ENCODE results near the gene SUCO. TPM values are rescaled to one million over a fixed set of nuclear protein-coding genes. Genes with fewer than 3 reads are reported as not detected.

SUCO gene
- polyA plus RNA-seq, 10 donors = 27.8 to 46.6 (median 34.8) TPM

DNA sequence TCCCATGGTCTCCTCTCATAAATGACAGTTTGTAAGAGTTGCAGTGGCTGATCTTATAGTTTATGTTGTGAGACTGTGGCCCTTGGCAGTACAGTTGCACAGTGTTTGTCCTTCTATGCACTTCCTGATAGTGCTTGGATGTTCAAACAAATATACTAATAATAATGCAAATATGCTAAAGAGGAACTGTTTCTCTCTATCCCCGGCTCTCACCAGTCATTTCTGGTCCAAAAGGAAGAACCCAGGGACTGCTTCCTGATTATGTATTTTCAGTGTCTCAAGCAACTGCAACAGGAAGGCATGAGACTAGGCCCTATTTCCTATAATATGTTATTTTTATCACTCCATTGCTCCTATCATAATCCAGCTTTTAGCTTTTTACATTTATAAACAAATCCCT lies 17.0 kb upstream of the SUCO start:
- peak in 1 of 3 donors; percentile 22 for DNase-seq

GRCh38 chr1:172517081-172517480 lies 15.9 kb upstream of the SUCO start:
- no peak for DNase-seq

DNA sequence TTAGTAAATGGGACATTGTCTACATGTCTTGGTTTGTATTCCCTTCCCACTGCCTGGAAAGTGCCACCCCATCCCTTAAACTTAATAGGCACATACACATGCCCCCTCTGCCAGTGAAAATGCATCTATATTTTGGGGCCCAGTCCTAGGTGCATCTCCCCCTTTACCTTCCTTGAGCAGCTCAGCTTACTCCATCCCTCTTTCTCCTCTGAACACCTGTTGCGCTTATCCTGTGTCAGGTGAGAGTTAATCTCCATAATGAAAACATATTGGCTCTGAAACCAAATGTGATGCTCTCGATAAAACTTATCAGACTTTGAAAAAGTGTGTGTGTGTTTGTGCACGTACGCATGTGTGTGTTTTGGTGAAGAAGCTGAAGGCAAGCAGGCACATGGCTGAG lies 15.4 kb upstream of the SUCO start:
- no peak for DNase-seq

- no peak for DNase-seq
Observed at GRCh38 chr1:172529304-172529703, 3.6 kb upstream of the SUCO start.

- no peak for DNase-seq
Observed at GRCh38 chr1:172530000-172530399, 3.0 kb upstream of the SUCO start.

DNA sequence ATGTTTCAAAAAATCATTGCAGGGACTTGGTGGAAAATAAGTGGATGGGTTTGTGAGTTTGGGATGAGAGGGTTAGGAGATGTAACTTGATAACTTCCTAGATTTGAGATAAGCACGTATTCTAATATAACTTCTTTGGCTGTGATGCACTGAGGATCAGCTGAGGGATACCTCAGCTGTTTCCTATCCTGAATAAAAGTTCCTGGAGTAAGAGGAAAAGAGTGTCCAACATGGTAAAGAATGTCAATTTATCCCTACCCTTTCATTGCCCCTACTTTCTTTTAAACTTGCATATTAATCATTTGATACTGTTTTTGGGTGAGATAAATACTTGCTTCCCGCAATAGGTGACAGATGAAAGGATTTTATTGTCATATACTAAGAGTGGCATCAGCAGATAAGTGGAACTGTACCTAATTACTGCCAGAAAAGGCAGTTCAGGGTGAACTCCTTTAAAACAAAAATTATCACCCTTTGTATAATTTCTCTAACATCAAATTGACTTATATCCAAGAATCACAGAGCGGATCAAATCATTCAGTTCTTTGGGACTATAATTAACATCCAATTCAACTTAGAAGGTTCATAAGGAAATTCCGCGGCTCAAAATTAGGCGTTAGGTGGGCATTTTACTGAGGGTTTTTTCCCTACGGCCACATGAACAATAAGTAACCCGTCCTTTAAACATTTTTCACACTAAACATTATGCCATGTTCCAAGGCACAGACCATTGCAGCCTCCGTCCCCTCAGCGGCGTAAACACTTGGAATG lies 1.4 kb upstream of the SUCO start:
- DNase-seq = peak in 1 of 3 donors; percentile 25

DNA sequence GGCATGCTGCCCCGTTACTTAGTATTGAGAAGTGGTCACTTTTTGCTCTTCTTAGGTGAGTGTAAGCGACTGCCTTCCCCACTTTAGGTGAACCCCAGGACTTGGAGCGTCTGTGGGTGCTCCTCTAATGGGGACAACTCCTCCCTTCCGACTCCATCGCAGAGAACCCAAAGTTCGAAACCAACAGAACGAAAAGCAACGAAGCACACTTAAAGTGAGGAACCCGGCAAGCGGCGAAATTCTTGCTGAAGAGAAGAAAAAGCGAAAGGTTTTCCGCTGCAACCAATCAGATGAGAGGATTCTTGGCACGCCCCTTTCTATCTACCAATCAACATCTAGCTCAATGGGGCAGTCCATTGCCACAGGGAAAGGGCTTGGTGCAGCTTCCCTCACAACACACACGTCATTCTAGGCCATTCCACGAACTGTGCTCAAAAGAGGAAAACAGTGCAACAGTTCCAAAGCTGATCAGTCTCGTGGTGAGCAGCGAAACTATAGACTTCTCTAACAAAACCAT lies 709 bp upstream of the SUCO start:
- DNase-seq = peak; percentile 97 to 99 (median 98)

DNA sequence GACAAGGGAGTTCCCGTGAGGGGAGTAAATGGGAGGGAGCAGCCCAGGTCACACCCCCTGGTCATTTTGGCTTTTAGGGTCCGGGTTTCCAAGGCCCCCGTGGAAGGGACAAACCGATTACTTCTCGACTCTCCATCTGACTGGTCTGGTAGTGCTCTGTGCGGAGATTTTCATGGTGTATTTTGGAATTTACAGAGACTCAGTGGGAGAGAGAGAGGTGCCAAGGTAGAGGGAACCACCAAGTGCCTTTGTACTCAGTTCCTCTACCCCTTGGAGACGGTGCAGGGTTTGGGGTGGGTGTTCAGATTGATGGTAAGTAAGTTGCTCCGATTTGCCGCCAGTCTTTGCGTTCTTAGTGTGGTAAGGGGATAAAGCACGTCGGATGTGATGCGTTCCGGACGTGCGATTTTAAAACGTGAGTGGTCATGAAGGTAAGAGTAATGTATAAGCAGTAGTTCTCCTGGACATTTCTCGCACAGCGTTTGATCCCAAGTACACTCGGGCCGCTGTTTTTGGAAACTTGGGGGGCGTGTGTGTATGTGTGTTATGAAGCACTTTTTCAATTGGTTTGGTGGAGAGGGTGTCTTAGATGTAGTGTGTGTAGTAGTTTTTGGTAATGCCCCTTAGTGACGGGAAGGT lies 682 bp downstream of the SUCO start:
- DNase-seq = peak; percentile 37 to 83 (median 51)

DNA sequence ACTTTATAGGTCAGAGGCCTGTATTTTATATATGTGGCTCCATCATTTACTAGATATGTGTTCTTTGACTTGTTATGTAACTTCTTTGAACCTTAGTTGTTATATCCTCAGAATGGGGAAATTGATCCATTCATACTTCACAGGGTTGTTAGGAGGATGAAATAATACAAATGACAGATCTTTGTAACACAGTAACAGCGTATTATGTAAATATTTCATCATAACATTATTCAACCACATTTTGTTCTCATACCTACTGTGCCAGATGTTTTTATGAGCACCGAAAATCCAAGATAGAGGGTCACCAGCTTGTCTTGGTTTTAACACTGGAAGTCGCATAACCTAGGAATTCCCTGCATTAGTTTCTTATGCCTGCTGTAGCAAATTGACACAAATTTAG lies 3.3 kb downstream of the SUCO start:
- DNase-seq = no peak

DNA sequence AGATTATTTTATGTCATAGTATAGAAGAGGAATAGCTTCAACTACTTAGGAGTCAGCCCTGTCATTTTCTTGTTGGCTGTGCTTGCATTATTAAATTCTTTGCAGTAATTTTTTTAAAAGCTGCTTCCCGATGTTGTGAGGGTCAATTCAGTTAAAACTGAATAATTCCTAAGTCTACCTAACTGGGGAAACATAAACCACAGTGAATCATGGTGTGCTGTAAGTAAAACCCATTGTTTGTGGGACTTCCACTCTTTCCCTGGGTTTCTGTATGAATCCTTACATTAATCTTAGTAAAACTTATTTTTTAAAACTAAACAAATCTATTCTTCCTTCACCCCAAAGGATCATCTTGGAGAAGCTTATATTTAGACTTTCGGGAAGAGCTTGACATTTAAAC lies 4.4 kb downstream of the SUCO start:
- no peak for DNase-seq

- no peak for DNase-seq
Observed at GRCh38 chr1:172537827-172538391, 5.0 kb downstream of the SUCO start.

DNA sequence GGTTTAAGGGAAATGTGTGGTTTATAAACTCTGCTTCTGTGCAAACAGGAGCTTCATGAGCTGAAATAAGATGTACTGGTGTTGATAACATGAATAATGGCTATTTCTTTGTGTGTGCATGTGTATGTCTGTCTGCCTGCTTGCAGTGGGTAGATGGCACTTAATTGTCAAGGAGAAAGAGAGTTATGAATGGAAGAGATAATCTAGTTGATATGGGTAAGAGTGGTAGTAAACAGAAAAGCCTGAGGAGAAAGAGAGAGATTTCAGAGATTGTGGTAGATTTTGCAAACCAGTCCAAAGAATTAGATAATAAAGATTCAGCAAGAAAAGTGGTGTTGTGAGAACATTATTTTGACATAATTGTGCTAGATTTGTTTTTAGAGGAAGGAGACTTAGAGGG lies 7.7 kb downstream of the SUCO start:
- DNase-seq = no peak

DNA sequence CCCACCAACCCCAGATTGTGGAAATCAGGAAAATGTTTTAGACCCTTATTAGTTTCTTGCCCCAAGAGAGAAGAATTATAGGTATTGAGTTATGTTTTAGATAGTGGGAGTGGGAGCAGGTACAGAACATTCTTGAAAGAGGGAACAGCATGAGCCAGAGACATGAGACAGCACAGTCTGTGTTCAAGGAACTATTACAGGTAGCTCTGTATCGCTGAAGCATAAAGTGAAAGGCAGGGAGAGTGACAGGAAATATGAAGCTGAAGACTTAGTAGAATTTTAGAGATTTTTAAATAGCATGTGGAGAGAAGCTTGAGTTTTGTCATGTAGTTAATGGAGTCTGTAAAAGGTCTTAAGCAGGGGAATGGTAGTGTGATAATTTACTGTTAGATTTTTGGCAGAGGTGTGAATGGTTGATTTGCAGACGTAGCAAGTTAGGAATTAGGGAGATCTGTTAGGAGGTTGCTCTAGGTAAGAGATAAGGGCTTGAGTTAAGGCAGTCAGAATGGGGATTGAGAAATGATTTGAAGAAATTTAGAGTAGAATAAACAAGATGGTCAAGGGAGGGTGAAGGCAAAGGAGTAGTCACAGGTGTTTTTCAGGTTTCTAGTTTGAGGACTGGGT lies 11.6 kb downstream of the SUCO start:
- DNase-seq = no peak

DNA sequence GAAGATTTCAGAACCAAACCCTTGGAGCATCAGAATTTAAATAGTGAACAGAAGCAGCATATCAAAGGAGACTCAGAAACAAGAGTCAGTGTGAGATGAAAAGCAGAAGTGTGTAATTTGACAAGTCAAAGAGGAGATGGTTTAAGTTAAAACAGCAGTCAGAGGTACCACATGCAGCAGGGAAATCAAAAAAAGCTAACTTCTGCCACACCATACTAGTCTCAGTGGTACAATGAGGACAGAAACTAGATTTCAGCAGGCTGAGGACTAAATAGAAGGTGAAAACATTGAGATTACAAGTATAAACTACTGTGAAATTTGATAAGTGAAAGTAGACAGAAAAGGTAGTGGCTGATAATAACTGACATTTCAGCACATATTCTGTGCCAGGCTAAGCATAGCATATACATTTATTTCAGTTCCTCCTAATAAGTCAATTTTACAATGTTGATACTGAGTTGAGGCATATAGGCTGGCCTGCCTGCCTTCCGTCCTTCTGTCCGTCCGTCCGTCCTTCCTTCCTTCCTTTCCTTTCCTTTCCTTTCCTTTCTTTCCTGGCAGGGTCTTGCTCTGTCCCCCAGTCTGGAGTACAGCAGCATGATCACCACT lies 12.6 kb downstream of the SUCO start:
- DNase-seq = no peak

DNA sequence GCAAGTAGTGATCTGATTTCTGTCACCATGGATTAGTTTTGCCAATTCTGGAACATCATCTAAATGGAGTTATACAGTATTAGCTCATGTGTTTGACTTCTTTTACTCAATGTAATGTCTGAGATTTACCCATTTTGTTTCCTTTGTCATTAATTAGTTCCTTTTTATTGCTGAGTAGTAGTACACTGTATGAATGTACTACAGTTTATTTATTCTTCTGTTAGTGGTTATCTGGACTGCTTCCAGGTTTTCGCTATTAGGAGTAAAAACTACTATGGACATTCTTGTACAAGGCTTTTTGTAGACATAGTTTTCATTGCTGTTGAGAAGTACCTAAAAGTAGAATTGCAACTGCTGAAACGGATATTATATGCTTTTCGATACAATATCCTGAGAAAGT lies 14.1 kb downstream of the SUCO start:
- peak in 1 of 3 donors; percentile 16 for DNase-seq

DNA sequence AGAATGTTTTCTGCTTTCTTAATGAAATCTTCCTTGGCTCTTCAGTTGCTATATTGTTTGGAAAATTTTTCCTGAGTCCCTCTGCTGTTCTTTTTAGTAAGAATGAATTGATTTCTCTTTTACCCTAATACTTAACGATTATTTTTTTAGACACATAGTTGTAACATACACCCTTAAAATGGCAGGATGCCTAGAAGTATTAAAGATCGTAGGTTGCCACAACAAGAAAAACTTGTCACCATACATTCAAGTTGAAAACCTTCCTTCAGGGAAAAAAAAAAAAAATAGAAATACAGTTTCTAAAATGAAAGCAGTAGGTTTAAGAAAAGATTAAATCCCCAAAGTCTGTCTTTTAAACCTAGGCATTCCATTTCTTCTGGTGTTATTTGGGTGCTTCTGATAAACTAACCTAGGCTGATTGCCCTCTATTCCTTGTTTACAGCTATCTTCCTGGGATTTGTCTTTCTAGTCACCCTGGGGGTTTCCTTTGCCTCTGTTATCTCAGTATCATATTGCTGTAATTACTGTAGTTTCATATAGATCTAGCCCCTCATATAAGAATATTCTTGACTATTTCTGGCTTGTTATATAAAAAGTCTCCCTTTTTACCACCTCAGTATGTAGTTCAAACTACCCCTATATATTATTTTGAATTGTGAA lies 16.8 kb downstream of the SUCO start:
- peak in 1 of 3 donors; percentile 14 for DNase-seq

DNA sequence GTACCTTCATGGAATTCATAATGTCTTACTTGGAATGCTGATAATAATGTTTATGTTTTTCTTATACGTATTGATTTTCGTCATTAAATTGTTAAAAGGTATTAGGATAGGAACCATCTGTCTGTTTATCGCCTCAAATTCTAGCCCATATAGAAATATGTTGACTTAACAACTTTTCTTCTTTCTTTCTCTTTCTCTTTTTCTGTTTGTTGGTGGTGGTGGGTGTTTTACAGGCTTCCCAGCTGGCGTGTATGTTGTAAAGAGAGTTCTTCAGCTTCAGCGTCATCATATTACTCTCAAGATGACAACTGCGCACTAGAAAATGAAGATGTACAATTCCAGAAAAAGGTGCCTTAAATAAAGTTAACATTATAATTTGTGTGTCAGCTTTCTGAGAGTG lies 18.3 kb downstream of the SUCO start:
- no peak for DNase-seq

GRCh38 chr1:172554915-172555314 lies 22.0 kb downstream of the SUCO start:
- DNase-seq = no peak

DNA sequence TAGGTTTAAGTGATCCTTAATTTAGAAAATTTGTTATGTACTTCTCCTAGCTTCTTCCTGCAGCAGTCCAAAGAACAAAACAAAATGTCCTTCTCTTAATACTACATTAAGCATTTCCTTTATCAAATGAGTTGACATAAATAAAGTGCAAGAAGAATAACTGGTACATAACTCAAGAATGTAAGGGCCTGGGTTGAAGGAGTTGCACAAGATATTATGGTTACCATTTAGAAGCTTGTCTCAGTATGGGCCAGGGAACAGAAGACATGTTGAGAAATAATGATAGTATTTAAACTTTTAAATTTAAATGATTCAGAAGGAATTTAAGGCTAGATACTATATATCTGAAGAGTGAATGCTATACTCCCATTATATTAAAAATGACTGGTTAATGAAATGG lies 23.5 kb downstream of the SUCO start:
- DNase-seq = no peak

DNA sequence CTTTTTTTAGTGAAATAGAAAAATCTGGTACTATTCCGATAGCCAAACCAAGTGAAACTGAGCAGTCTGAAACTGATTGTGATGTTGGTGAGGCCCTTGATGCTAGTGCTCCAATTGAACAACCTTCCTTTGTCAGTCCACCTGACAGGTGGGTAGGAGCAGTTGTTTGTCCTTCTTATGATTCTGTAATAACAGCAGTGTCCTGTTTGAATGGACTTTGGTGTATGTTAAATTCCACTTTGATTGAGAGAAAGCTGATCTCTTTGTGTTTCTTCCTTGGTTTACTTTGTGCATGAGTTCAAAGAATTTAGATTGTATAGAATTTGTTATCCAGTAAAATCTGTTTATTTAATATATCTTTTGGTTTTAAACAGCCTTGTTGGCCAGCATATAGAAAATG lies 24.3 kb downstream of the SUCO start:
- no peak for DNase-seq

DNA sequence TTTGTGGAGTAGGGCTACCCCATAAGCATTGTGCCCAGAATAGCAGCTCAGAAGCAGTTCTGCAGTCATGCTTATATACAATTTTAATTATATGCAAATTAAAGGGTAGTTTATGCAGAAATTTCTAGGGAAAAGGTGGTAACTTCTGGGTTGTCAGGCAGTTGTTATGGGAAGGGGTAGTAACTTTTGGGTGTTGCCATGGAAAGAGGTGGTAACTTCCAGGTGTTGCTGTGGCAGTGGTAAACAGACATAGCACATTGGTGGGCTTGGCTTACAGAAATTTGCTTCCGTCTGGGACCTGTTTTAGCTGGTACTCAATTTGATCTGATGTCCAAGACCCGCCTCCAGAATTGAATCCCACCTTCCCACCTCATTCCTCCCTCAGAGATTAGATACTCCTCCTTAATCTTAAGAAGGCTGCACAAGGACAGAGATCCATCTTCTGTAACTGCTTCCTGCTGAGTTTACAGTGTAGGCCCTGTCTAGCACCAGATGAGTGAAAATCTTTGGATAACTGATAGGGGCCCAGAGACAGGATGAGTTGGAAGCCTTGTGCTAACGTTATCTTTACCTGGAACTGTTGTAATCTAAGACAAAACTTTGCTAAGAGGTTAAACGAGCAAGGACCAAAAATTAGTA lies 26.7 kb downstream of the SUCO start:
- DNase-seq = no peak
